Stomach (tissue), 9 donors: ENCODE data around the gene GPR61. TPM values are rescaled to one million over a fixed set of nuclear protein-coding genes. Genes with fewer than 3 reads are reported as not detected.
A peak's percentile ranks its signal among the peaks of the same experiment; 100 is the strongest.

Experiments
- DNase-seq, 2 donors: peaks; one replicate each; pipeline versions ENCODE4 v3.0.0 to v3.0.0-alpha.2; 2013 to 2019
- H3K27ac ChIP-seq, 5 donors: fragments of 200-600 bp in 4 of 5; sonication (generic) in 4 of 5; one replicate each; pipeline ENCODE4 v1.5.1; 2013 to 2019; ENCODE audit warnings: mild to moderate bottlenecking in 1 of 5, moderate library complexity in 1 of 5
- H3K27me3 ChIP-seq, 3 donors: fragments of 200-600 bp; sonication (generic); one replicate each; pipeline ENCODE4 v1.5.1; 2017 to 2019; ENCODE audit warnings: mixed run types in 1 of 3
- H3K36me3 ChIP-seq, 4 donors: fragments of 200-600 bp; sonication (generic); 1 replicate in 3 of 4; 2 replicates in 1 of 4; pipeline ENCODE4 v1.5.1; 2016 to 2019
- H3K4me1 ChIP-seq, 4 donors: fragments of 200-600 bp; sonication (generic); one replicate each; pipeline ENCODE4 v1.5.1; 2016 to 2019
- H3K4me3 ChIP-seq, 4 donors: fragments of 200-600 bp; sonication (generic) in 3 of 4; one replicate each; pipeline ENCODE4 v1.5.1; 2016 to 2019; ENCODE audit warnings: mild to moderate bottlenecking in 1 of 4
- H3K9me3 ChIP-seq, 4 donors: fragments of 200-600 bp; sonication (generic); one replicate each; pipeline ENCODE4 v1.5.1; 2016 to 2019
- CTCF ChIP-seq, 7 experiments: fragments of 450-650 bp in 4 of 7; fragments of 200-600 bp in 3 of 7; sonication (generic) in 3 of 7; IDR thresholded peaks; one replicate each; pipeline ENCODE4 v1.5.1; 2016 to 2019; ENCODE audit warnings: antibody characterized with exemption in 7 of 7, control low read depth in 2 of 7, mild to moderate bottlenecking in 1 of 7
- EP300 ChIP-seq: sonication (generic); formaldehyde crosslinking; IDR thresholded peaks from one replicate; pipeline ENCODE4 v1.6.1; 2017; ENCODE audit warnings: antibody characterized with exemption
- POLR2A ChIP-seq, 4 donors: fragments of 450-650 bp; IDR thresholded peaks; one replicate each; pipeline ENCODE4 v1.6.1; 2016; ENCODE audit warnings: antibody characterized with exemption in 4 of 4, control low read depth in 2 of 4, mild to moderate bottlenecking in 1 of 4, moderate library complexity in 1 of 4
- POLR2AphosphoS5 ChIP-seq, 3 donors: sonication (generic); formaldehyde crosslinking; IDR thresholded peaks; one replicate each; pipeline ENCODE4 v1.6.1; 2016; ENCODE audit warnings: antibody characterized with exemption in 3 of 3
- WGBS, 5 donors: extraction: QIAGEN DNeasy Blood & Tissue Kit in 3 of 5; methylation state at CpG; one replicate each; pipeline versions ENCODE4 v1.1.5 to v1.1.7; 2013 to 2018; 5-methylcytosine and 5-hydroxymethylcytosine counted together
- intact Hi-C: fragments of 100-400 bp; cut with DNase I; formaldehyde crosslinking; loops from one replicate; pipeline ENCODE4 v1.15.1; 2023; ENCODE audit warnings: low total_unique reads
- polyA plus RNA-seq, 3 donors: library from polyadenylated mRNA; stranded (reverse); fragments of 200-250 nt; gene quantifications; one replicate each; pipeline ENCODE4 v1.2.3, GENCODE V29; 2013
- total RNA-seq, 5 donors: library from RNA; depleted of rRNA; stranded (reverse); fragments of >200 nt; gene quantifications; one replicate each; pipeline versions ENCODE4 v1.1.0 to v1.2.3, GENCODE V29; 2014 to 2016
- donor health status: healthy with polysubstance abuse.
- donor health status: Bipolar disorder and iron deficiency.
- donor health status: healthy.

GPR61 gene
- total and polyA plus RNA-seq, 8 donors, result 0.12 TPM; not detected in 7

- TF ChIP-seq POLR2AphosphoS5 (IDR thresholded peaks at IDR 0.05), result peak; percentile 98 to 100 (median 99)
- peak in 2 of 4 donors; percentile 97 to 98 for TF ChIP-seq POLR2A (IDR thresholded peaks at IDR 0.05)
- no peak for TF ChIP-seq EP300
- intact Hi-C loops, result loop anchor here (10.0 kb wide), 1 partner anchor 226 kb away; no protein-coding TSS in a partner anchor
Measured at GRCh38 chr1:109548321-109549267, 8.9 kb downstream of the GPR61 start, which contains the start of gene GNAI3. TSS of gene GNAI3 (plus strand) at chr1:109548615. CDS start at chr1:109548721, 106 bp downstream.

GRCh38 chr1:109556563-109556962, 16.9 kb downstream of the GPR61 start:
- DNase-seq, result no peak
- H3K36me3 ChIP-seq, result no peaks in the 10 kb centered on the region
- H3K27ac ChIP-seq, result no peak overlapping the region
- 88 to 97% (median 91%) methylated on average over 2 of the region's 2 CpGs for WGBS, 5 donors
- no peaks in the 10 kb centered on the region for H3K27me3 ChIP-seq
- TF ChIP-seq EP300, result no peak
- no peak for TF ChIP-seq POLR2A (IDR thresholded peaks at IDR 0.05)
- TF ChIP-seq CTCF (IDR thresholded peaks at IDR 0.05), result no peak
- no peak for TF ChIP-seq POLR2AphosphoS5 (IDR thresholded peaks at IDR 0.05)
- no peaks in the 10 kb centered on the region for H3K9me3 ChIP-seq
- intact Hi-C loops, result no loop called here
- H3K4me3 ChIP-seq, result no peak overlapping the region
- H3K4me1 ChIP-seq, result peaks cover 0 to 80% (median 36%) of the 10 kb centered on the region in 4 donors

More at GRCh38 chr1:109548321-109549267, 8.9 kb downstream of the GPR61 start, which contains the start of gene GNAI3:
- Histone ChIP-seq H3K4me1 (peaks cover 18 to 62% (median 41%) of the 10 kb centered on the region in 4 donors), H3K36me3 (no peaks in the 10 kb centered on the region), H3K9me3 (no peaks in the 10 kb centered on the region), H3K27ac (peak within 1 kb of the TSS; percentile 92 to 98 (median 98)), H3K27me3 (no peaks in the 10 kb centered on the region), H3K4me3 (peak within 1 kb of the TSS; percentile 59 to 94 (median 86))
- whole genome bisulfite sequencing, 5 donors, result 0% methylated on average over 58 to 68 of the region's 68 CpGs
- DNase-seq, result peak; percentile 98 to 99

GRCh38 chr1:109557520-109557919, 17.8 kb downstream of the GPR61 start:
- no peak for TF ChIP-seq POLR2AphosphoS5 (IDR thresholded peaks at IDR 0.05)
- no peak for TF ChIP-seq POLR2A (IDR thresholded peaks at IDR 0.05)
- no peak for TF ChIP-seq CTCF (IDR thresholded peaks at IDR 0.05)
- TF ChIP-seq EP300, result no peak
- 85 to 94% (median 87%) methylated on average over 5 of the region's 5 CpGs for WGBS, 5 donors
- intact Hi-C loops, result no loop called here
- H3K4me3 ChIP-seq, result no peak overlapping the region
- no peak overlapping the region for H3K27ac ChIP-seq
- DNase-seq, result no peak
- no peaks in the 10 kb centered on the region for H3K27me3 ChIP-seq
- H3K9me3 ChIP-seq, result no peaks in the 10 kb centered on the region
- H3K36me3 ChIP-seq, result no peaks in the 10 kb centered on the region
- peaks cover 7 to 81% (median 42%) of the 10 kb centered on the region in 4 donors for H3K4me1 ChIP-seq

- peaks cover 23 to 88% (median 49%) of the 10 kb centered on the region in 4 donors for H3K4me1 ChIP-seq
- H3K27ac ChIP-seq, result no peak overlapping the region
- no peaks in the 10 kb centered on the region for H3K9me3 ChIP-seq
- no peaks in the 10 kb centered on the region for H3K27me3 ChIP-seq
- no peak for DNase-seq
- H3K4me3 ChIP-seq, result no peak overlapping the region
- intact Hi-C loops, result loop anchor here (5.0 kb wide), 1 partner anchor 192 kb away; no protein-coding TSS in a partner anchor
- TF ChIP-seq POLR2A (IDR thresholded peaks at IDR 0.05) (no peak), CTCF (IDR thresholded peaks at IDR 0.05) (no peak), POLR2AphosphoS5 (IDR thresholded peaks at IDR 0.05) (no peak), EP300 (no peak)
- H3K36me3 ChIP-seq, result no peaks in the 10 kb centered on the region
Measured at GRCh38 chr1:109559995-109560394, 20.3 kb downstream of the GPR61 start.
